Inflammatory macrophage (primary cell): ENCODE results near the gene PRKD2.

Experiments used
- DNase-seq, 2 donors: peaks; one replicate each; pipeline ENCODE4 v3.0.0-alpha.2; 2020 to 2022

Gene PRKD2

GRCh38 chr19:46660008-46660517 lies 56.9 kb downstream of the PRKD2 start:
- DNase-seq: no peak

GRCh38 chr19:46659151-46660007 lies 57.5 kb downstream of the PRKD2 start:
- no peak for DNase-seq

- no peak for DNase-seq
Observed at GRCh38 chr19:46656541-46656940, 60.4 kb downstream of the PRKD2 start.

GRCh38 chr19:46654621-46655152 lies 62.2 kb downstream of the PRKD2 start:
- no peak for DNase-seq

GRCh38 chr19:46650445-46650844 lies 66.5 kb downstream of the PRKD2 start:
- no peak for DNase-seq

GRCh38 chr19:46648961-46649960 lies 67.7 kb downstream of the PRKD2 start:
- DNase-seq: no peak

GRCh38 chr19:46648060-46648960 lies 68.6 kb downstream of the PRKD2 start:
- DNase-seq: peak; percentile 70 to 77

- DNase-seq: no peak
Observed at GRCh38 chr19:46646402-46646801, 70.5 kb downstream of the PRKD2 start.

GRCh38 chr19:46644720-46645119 lies 72.2 kb downstream of the PRKD2 start:
- DNase-seq: no peak

- no peak for DNase-seq
Observed at GRCh38 chr19:46640656-46641055, 76.3 kb downstream of the PRKD2 start.

- peak; percentile 66 to 83 for DNase-seq
Observed at GRCh38 chr19:46639358-46640182, 77.3 kb downstream of the PRKD2 start.

GRCh38 chr19:46637224-46637623 lies 79.7 kb downstream of the PRKD2 start:
- DNase-seq: no peak

GRCh38 chr19:46635920-46636761 lies 80.8 kb downstream of the PRKD2 start, which contains the start of gene GNG8:
GNG8 (minus strand) TSS chr19:46636202; CDS start chr19:46634682, 1,520 bp downstream.
- DNase-seq: no peak

GRCh38 chr19:46634656-46635218 lies 82.2 kb downstream of the PRKD2 start:
- no peak for DNase-seq

- peak; percentile 86 to 87 for DNase-seq
Observed at GRCh38 chr19:46634045-46634655, 82.8 kb downstream of the PRKD2 start.

GRCh38 chr19:46633130-46633529 lies 83.8 kb downstream of the PRKD2 start:
- DNase-seq: no peak

GRCh38 chr19:46631481-46631880 lies 85.4 kb downstream of the PRKD2 start:
- DNase-seq: no peak

GRCh38 chr19:46630586-46631205 lies 86.2 kb downstream of the PRKD2 start:
- DNase-seq: no peak
